GM19324 (cell line): Measurements from ENCODE around the gene CCDC93.

Source experiments
- ATAC-seq: cut with Tn5 transposase; IDR thresholded peaks from one replicate; pipeline ENCODE4 v1.9.1; 2021; ENCODE audit warnings: mild to moderate bottlenecking, moderate library complexity; ENCODE audit not compliant: unreplicated experiment, low FRiP score

Gene CCDC93

GRCh38 chr2:117961201-117961600 is 52.7 kb downstream of the CCDC93 start:
- ATAC-seq: no peak

- no peak for ATAC-seq
These were observed 53.6 kb downstream of the CCDC93 start for GRCh38 chr2:117960231-117960630.

GRCh38 chr2:117958186-117958585 is 55.7 kb downstream of the CCDC93 start:
- no peak for ATAC-seq

- no peak for ATAC-seq
These were observed 56.3 kb downstream of the CCDC93 start for GRCh38 chr2:117957616-117958015.

GRCh38 chr2:117956036-117956796 is 57.7 kb downstream of the CCDC93 start:
- ATAC-seq: no peak

- no peak for ATAC-seq
These were observed 60.6 kb downstream of the CCDC93 start for GRCh38 chr2:117953231-117953630.

GRCh38 chr2:117952701-117953100 is 61.2 kb downstream of the CCDC93 start:
- no peak for ATAC-seq

GRCh38 chr2:117952228-117952627 is 61.6 kb downstream of the CCDC93 start:
- no peak for ATAC-seq

GRCh38 chr2:117949806-117950205 is 64.1 kb downstream of the CCDC93 start:
- ATAC-seq: no peak

GRCh38 chr2:117948615-117949014 is 65.3 kb downstream of the CCDC93 start:
- ATAC-seq: no peak

- ATAC-seq: no peak
These were observed 68.6 kb downstream of the CCDC93 start for GRCh38 chr2:117945296-117945695.

GRCh38 chr2:117944816-117945215 is 69.1 kb downstream of the CCDC93 start:
- no peak for ATAC-seq

GRCh38 chr2:117943013-117943672 is 70.7 kb downstream of the CCDC93 start:
- no peak for ATAC-seq

- no peak for ATAC-seq
These were observed 71.3 kb downstream of the CCDC93 start for GRCh38 chr2:117942551-117942950.

- ATAC-seq: no peak
These were observed 72.2 kb downstream of the CCDC93 start for GRCh38 chr2:117941693-117942092.

- ATAC-seq: no peak
These were observed 73.4 kb downstream of the CCDC93 start for GRCh38 chr2:117940436-117940835.

- ATAC-seq: no peak
These were observed 75.3 kb downstream of the CCDC93 start for GRCh38 chr2:117938611-117939010.

- no peak for ATAC-seq
These were observed 76.9 kb downstream of the CCDC93 start for GRCh38 chr2:117936871-117937428.

- no peak for ATAC-seq
These were observed 77.9 kb downstream of the CCDC93 start for GRCh38 chr2:117935954-117936353.

GRCh38 chr2:117935456-117935855 is 78.4 kb downstream of the CCDC93 start:
- no peak for ATAC-seq

- ATAC-seq: no peak
These were observed 80.0 kb downstream of the CCDC93 start for GRCh38 chr2:117933884-117934354.

GRCh38 chr2:117931978-117932377 is 81.9 kb downstream of the CCDC93 start:
- ATAC-seq: no peak
